DND-41 (cell line): ENCODE data around the gene SRCIN1.

Experiments
- EZH2 ChIP-seq: IDR thresholded peaks from 3 replicates; pipeline ENCODE4 v1.6.1; 2012; ENCODE audit warnings: borderline replicate concordance, low read depth, mild to moderate bottlenecking, moderate library complexity, low read length, inconsistent platforms; ENCODE audit not compliant: severe bottlenecking
- TF ChIP-seq, protein P1 (sequence below): IDR thresholded peaks from 2 replicates; pipeline ENCODE4 v1.5.1; 2012; ENCODE audit warnings: borderline replicate concordance, low read length, moderate library complexity, mild to moderate bottlenecking; ENCODE audit not compliant: poor library complexity, severe bottlenecking; ENCODE audit errors: extremely low read depth

DNA sequence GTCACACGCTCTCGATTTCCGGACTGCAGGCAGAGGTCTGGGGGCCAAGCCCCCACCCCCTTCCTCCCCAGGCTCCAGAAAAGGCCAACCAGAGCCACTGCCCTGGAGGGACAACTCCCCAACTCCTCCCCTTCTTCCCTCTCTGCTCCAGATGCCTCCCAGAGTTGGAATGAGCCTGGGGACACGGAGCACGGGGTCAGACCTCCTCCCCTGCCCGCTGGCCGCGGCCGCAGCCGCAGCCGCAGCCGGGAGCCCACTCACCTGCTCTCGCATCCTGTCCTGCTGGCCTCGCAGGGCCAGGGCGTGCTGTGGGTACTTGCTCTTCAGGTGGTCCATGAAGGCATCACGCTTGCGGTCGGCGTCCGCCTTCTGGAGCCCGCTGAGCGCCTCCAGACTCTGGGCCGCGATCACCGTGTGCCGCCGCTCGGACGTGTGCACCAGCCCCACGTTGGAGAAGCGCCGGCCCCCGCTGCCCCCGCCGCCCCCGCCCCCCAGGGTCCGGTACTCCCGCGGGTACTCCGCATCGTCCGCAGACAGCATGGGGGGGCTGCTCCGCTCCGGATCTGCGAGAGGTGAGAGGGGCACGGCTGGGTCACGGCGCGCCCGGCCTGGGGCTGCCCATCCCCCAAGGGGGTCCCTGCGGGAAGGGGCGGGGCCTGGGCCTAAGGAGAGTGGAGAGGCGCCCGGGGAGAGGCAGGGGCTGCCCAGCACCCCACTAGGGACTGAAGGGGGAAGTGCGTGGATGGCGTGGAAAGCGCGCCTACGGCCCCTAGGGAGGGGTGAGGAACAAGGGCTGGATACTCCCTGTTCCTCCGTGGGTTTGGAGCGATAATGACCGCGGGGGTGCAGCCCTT, 27.3 kb downstream of the SRCIN1 start:
- TF ChIP-seq, protein P1, sequence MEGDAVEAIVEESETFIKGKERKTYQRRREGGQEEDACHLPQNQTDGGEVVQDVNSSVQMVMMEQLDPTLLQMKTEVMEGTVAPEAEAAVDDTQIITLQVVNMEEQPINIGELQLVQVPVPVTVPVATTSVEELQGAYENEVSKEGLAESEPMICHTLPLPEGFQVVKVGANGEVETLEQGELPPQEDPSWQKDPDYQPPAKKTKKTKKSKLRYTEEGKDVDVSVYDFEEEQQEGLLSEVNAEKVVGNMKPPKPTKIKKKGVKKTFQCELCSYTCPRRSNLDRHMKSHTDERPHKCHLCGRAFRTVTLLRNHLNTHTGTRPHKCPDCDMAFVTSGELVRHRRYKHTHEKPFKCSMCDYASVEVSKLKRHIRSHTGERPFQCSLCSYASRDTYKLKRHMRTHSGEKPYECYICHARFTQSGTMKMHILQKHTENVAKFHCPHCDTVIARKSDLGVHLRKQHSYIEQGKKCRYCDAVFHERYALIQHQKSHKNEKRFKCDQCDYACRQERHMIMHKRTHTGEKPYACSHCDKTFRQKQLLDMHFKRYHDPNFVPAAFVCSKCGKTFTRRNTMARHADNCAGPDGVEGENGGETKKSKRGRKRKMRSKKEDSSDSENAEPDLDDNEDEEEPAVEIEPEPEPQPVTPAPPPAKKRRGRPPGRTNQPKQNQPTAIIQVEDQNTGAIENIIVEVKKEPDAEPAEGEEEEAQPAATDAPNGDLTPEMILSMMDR: no peak
- TF ChIP-seq EZH2: no peak
